HepG2 (cell line): Measurements from ENCODE around the gene SLC2A11. TPM values are rescaled to one million over a fixed set of nuclear protein-coding genes. Genes with fewer than 3 reads are reported as not detected.

Source experiments
- BRCA1 ChIP-seq: sonication (generic); formaldehyde crosslinking; IDR thresholded peaks from 2 replicates; pipeline ENCODE4 v1.4.0; 2020; ENCODE audit warnings: missing genetic modification reagents
- ETV5 ChIP-seq: IDR thresholded peaks from 2 replicates; pipeline ENCODE4 v1.6.1; 2018; ENCODE audit warnings: missing biosample characterization, missing genetic modification reagents, inconsistent platforms, borderline replicate concordance
- HDAC1 ChIP-seq: sonication (generic); formaldehyde crosslinking; IDR thresholded peaks from 2 replicates; pipeline ENCODE4 v1.5.1; 2020; ENCODE audit warnings: mild to moderate bottlenecking, missing genetic modification reagents
- IRF1 ChIP-seq: sonication (generic); formaldehyde crosslinking; IDR thresholded peaks from 2 replicates; pipeline ENCODE4 v1.4.0; 2020; ENCODE audit warnings: low read depth, mild to moderate bottlenecking, missing genetic modification reagents
- POLR2AphosphoS5 ChIP-seq: IDR thresholded peaks from 2 replicates; pipeline ENCODE4 v1.6.1; 2012; ENCODE audit warnings: low read depth, low read length
- REST ChIP-seq, 2 experiments: IDR thresholded peaks; 2 replicates each; pipeline ENCODE4 v1.6.1; 2011 to 2012; ENCODE audit warnings: low read length in 2 of 2, borderline replicate concordance in 1 of 2, low read depth in 1 of 2, mild to moderate bottlenecking in 1 of 2, moderate library complexity in 1 of 2
- ZBTB42 ChIP-seq: sonication (generic); formaldehyde crosslinking; IDR thresholded peaks from 2 replicates; pipeline ENCODE4 v1.5.0; 2020; ENCODE audit warnings: mild to moderate bottlenecking, missing genetic modification reagents
- ZGPAT ChIP-seq: IDR thresholded peaks from 2 replicates; pipeline ENCODE4 v1.6.1; 2016; ENCODE audit warnings: mild to moderate bottlenecking
- ZMYM3 ChIP-seq: sonication (generic); formaldehyde crosslinking; IDR thresholded peaks from 2 replicates; pipeline ENCODE4 v1.5.1; 2020; ENCODE audit warnings: mild to moderate bottlenecking, missing genetic modification reagents
- ZNF251 ChIP-seq: sonication (generic); formaldehyde crosslinking; IDR thresholded peaks from 2 replicates; pipeline ENCODE4 v1.9.0; 2021; ENCODE audit warnings: mild to moderate bottlenecking, missing genetic modification reagents
- ZNF468 ChIP-seq: sonication (generic); formaldehyde crosslinking; IDR thresholded peaks from 2 replicates; pipeline ENCODE4 v1.8.0; 2022; ENCODE audit warnings: mild to moderate bottlenecking, moderate library complexity, missing genetic modification reagents
- ZNF598 ChIP-seq: sonication (generic); formaldehyde crosslinking; IDR thresholded peaks from 2 replicates; pipeline ENCODE4 v1.5.1; 2020; ENCODE audit warnings: mild to moderate bottlenecking, missing genetic modification reagents, borderline replicate concordance
- ZNF670 ChIP-seq: sonication (generic); formaldehyde crosslinking; IDR thresholded peaks from 2 replicates; pipeline ENCODE4 v1.8.0; 2022; ENCODE audit warnings: mild to moderate bottlenecking, missing genetic modification reagents, borderline replicate concordance
- ZNF788 ChIP-seq: sonication (generic); formaldehyde crosslinking; IDR thresholded peaks from 2 replicates; pipeline ENCODE4 v1.5.0; 2020; ENCODE audit warnings: mild to moderate bottlenecking, missing genetic modification reagents, borderline replicate concordance
- polyA plus RNA-seq, 8 experiments: library from polyadenylated mRNA; depleted of rRNA in 3 of 8; stranded (reverse) in 7 of 8; unstranded in 1 of 8; fragments of >200 nt; fragmentation: Illumina TruSeq in 4 of 8; extraction: Trizol in 4 of 8; gene quantifications; 2 replicates each; pipeline versions ENCODE4 v1.2.1 to v1.2.3, GENCODE V29; 2011 to 2016; ENCODE audit warnings: low read depth in 4 of 8, missing spikeins in 1 of 8, mixed read lengths in 1 of 8; ENCODE audit not compliant: insufficient read depth in 1 of 8
- total RNA-seq, 5 experiments: library from RNA; depleted of rRNA; stranded (reverse); fragments of >200 nt; fragmentation: Illumina TruSeq; extraction: Trizol; gene quantifications; 2 replicates each; pipeline ENCODE4 v1.2.3, GENCODE V29; 2016; ENCODE audit warnings: low read depth in 1 of 5

Gene SLC2A11
- total and polyA plus RNA-seq, 2 of the 13 experiments (the other 11 are each of a cell fraction or from before 2014, with no cell fraction given): 15.2 to 15.4 TPM

GRCh38 chr22:23856721-23857605 is 712 bp upstream of the SLC2A11 start (continued):
- no peak for TF ChIP-seq REST (IDR thresholded peaks at IDR 0.05; ENCODE audit: borderline replicate concordance in 1 of 2, low read depth in 1 of 2, low read length in 2 of 2)
- TF ChIP-seq ZGPAT: no peak
- no peak for TF ChIP-seq POLR2AphosphoS5
- no peak for TF ChIP-seq BRCA1 (CRISPR knock-in tag)
- TF ChIP-seq HDAC1 (CRISPR knock-in tag): no peak; the same call in 1 of the 2 replicates
- 0 out of 2 replicates have a peak, but pooled peaks have one; percentile 44 for TF ChIP-seq ZNF788
- TF ChIP-seq ETV5 (CRISPR knock-in tag): peak; percentile 84
- TF ChIP-seq ZMYM3: no peak
- no peak for TF ChIP-seq IRF1 (CRISPR knock-in tag)
- no peak for TF ChIP-seq ZNF251 (CRISPR knock-in tag)
- 0 out of 2 replicates have a peak, but pooled peaks have one; percentile 52 for TF ChIP-seq ZBTB42 (CRISPR knock-in tag)
- TF ChIP-seq ZNF468: 0 out of 2 replicates have a peak, but pooled peaks have one; percentile 26
- TF ChIP-seq ZNF598 (CRISPR knock-in tag): no peak
- no peak for TF ChIP-seq ZNF670 (CRISPR knock-in tag)
